Osteoblast (primary cell): ENCODE measurements around the gene TMEM255B. TPM values are rescaled to one million over a fixed set of nuclear protein-coding genes. Genes with fewer than 3 reads are reported as not detected.

Source experiments
- DNase-seq: peaks from one replicate; pipeline ENCODE4 v3.0.0; 2011; ENCODE audit warnings: low spot score, mixed read lengths; ENCODE audit not compliant: insufficient read length; ENCODE audit errors: missing footprints
- H2AFZ ChIP-seq: 2 replicates; pipeline ENCODE4 v1.6.0; 2011; ENCODE audit warnings: mild to moderate bottlenecking, low read length
- H3K27ac ChIP-seq: 2 replicates; pipeline ENCODE4 v1.5.1; 2011; ENCODE audit warnings: mild to moderate bottlenecking, low read depth, low read length, moderate library complexity
- H3K27me3 ChIP-seq: 2 replicates; pipeline ENCODE4 v1.6.0; 2012; ENCODE audit warnings: mild to moderate bottlenecking, control low read depth, inconsistent platforms, low read length, moderate library complexity; ENCODE audit not compliant: insufficient read depth
- H3K36me3 ChIP-seq: 2 replicates; pipeline ENCODE4 v1.5.1; 2011; ENCODE audit warnings: mild to moderate bottlenecking, low read length, control low read depth, moderate library complexity; ENCODE audit not compliant: insufficient read depth
- H3K4me1 ChIP-seq: 2 replicates; pipeline ENCODE4 v1.5.1; 2011; ENCODE audit warnings: mild to moderate bottlenecking, low read length, control low read depth, moderate library complexity; ENCODE audit not compliant: insufficient read depth
- H3K4me2 ChIP-seq: 2 replicates; pipeline ENCODE4 v1.6.0; 2011; ENCODE audit warnings: mild to moderate bottlenecking, low read length; ENCODE audit not compliant: insufficient read depth
- H3K4me3 ChIP-seq: fragments of 200-600 bp; sonication (generic); 3 replicates; pipeline ENCODE4 v1.5.1; 2012; ENCODE audit warnings: mild to moderate bottlenecking, low read length, inconsistent platforms; ENCODE audit not compliant: insufficient read depth
- H3K79me2 ChIP-seq: 2 replicates; pipeline ENCODE4 v1.6.0; 2012; ENCODE audit warnings: mild to moderate bottlenecking, low read length, control low read depth, inconsistent platforms; ENCODE audit not compliant: insufficient read depth
- H3K9me3 ChIP-seq: 2 replicates; pipeline ENCODE4 v1.5.1; 2011; ENCODE audit warnings: low read depth, low read length, control low read depth
- H4K20me1 ChIP-seq: 2 replicates; pipeline ENCODE4 v1.6.0; 2012; ENCODE audit warnings: mild to moderate bottlenecking, low read length, control low read depth; ENCODE audit not compliant: insufficient read depth
- total RNA-seq: library from RNA; depleted of rRNA; stranded (reverse); fragments of >200 nt; gene quantifications from 2 replicates; pipeline ENCODE4 v1.2.3, GENCODE V29; 2012
- TF ChIP-seq, protein P1 (sequence below): IDR thresholded peaks from 2 replicates; pipeline ENCODE4 v1.5.1; 2011; ENCODE audit warnings: mild to moderate bottlenecking, low read depth, low read length, moderate library complexity; ENCODE audit errors: extremely low read depth

TMEM255B gene
- total RNA-seq, 1 donor: 1.8 TPM

DNA sequence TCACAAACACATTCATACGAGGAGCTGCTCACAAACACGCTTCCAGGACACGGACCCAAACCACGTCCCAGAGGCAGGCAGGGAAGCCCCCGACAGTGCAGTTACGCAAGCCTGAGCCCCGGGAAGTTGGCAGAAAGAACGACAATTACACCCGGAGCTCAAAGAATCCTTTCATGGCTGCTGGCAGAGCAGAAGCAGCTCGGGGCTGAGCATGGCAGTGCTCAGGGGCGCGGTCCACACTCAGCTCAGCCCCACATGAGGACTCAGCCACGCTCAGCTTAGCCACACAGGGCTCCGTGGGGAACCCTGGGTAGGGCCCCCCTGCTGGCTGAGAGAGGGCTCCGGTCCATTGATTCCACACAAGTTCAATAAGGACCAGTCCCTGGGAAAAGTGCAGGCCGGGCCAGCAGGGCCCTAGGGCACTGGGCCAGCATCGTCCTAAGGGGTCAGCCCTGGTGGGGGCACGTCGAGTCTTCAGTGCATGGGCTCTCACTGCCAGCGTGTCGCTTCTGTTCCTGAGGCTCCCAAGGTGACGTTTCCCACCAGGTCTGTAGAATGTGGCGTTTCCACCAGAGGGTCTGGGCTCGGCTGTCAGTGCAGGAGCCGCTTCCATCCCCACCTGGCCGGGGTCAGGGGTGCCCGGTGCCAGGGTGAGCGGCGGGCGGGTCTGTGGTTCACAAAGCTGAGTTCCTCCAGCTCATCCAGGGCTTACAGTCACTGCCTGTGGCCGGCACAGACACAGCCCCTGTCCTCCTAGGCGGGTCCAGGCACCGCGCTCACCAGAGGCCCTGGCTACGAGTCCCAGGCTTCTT, 81.7 kb downstream of the TMEM255B start:
- Histone ChIP-seq H3K4me3 (no peak overlapping the region), H4K20me1 (peaks cover 57% of the 10 kb centered on the region), H3K27me3 (no peaks in the 10 kb centered on the region), H3K9me3 (no peaks in the 10 kb centered on the region), H3K4me1 (peaks cover 44% of the 10 kb centered on the region), H3K79me2 (peaks cover 67% of the 10 kb centered on the region), H3K4me2 (no peak overlapping the region), H3K27ac (no peak overlapping the region), H2AFZ (no peak overlapping the region), H3K36me3 (peaks cover 46% of the 10 kb centered on the region)
- TF ChIP-seq, protein P1, sequence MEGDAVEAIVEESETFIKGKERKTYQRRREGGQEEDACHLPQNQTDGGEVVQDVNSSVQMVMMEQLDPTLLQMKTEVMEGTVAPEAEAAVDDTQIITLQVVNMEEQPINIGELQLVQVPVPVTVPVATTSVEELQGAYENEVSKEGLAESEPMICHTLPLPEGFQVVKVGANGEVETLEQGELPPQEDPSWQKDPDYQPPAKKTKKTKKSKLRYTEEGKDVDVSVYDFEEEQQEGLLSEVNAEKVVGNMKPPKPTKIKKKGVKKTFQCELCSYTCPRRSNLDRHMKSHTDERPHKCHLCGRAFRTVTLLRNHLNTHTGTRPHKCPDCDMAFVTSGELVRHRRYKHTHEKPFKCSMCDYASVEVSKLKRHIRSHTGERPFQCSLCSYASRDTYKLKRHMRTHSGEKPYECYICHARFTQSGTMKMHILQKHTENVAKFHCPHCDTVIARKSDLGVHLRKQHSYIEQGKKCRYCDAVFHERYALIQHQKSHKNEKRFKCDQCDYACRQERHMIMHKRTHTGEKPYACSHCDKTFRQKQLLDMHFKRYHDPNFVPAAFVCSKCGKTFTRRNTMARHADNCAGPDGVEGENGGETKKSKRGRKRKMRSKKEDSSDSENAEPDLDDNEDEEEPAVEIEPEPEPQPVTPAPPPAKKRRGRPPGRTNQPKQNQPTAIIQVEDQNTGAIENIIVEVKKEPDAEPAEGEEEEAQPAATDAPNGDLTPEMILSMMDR: no peak
- no peak for DNase-seq

DNA sequence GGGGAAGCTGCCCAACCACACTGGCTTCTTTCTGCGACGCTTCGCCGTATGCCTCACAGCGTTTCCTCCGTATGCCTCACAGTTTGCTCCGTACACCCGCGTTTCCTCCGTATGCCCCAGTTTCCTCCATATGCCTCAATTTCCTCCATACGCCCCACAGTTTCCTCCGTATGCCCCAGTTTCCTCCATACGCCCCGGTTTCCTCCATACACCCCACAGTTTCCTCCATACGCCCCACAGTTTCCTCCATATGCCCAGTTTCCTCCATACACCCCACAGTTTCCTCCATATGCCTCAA, 82.3 kb downstream of the TMEM255B start:
- no peak overlapping the region for H3K4me2 ChIP-seq
- H2AFZ ChIP-seq: no peak overlapping the region
- no peak overlapping the region for H3K4me3 ChIP-seq
- H4K20me1 ChIP-seq: peaks cover 63% of the 10 kb centered on the region
- H3K79me2 ChIP-seq: peaks cover 73% of the 10 kb centered on the region
- H3K27me3 ChIP-seq: no peaks in the 10 kb centered on the region
- peaks cover 51% of the 10 kb centered on the region for H3K36me3 ChIP-seq
- no peaks in the 10 kb centered on the region for H3K9me3 ChIP-seq
- TF ChIP-seq, protein P1: no peak
- DNase-seq: no peak
- peaks cover 47% of the 10 kb centered on the region for H3K4me1 ChIP-seq
- no peak overlapping the region for H3K27ac ChIP-seq

DNA sequence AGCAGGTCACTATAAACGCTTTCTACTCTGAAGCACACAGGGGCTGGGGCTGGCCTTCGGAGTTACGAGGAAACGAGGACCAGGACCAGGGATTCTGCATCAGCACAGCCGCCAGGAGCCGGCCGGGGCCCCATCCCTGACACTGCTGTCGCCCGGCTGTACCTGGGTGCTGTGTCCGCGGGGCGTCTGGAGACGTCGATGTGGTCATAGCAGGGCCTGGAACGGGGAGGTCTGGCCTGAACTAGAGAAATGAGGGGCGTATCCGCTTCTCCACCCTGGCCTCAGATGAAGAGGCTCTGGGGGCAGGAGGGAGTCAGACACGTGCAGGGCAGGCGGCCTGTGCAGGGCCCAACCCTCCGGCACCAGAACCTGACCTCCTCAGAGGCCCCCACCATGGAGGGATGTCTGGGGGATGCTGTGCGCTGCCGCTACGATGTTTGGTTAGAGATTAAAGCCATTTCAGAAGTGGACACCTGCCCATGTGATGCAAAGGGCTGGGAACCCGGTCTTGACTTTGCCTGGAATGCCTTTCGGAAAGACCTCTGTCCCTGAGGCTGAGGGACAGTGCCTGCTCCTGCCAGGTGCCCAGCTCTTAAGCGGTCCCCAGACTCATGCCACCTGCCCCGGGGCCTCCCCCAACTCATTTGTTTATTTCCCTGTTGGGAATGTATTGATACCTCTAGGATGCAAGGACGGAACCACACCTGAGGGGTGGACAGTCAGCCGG, 83.5 kb downstream of the TMEM255B start:
- H3K9me3 ChIP-seq: no peaks in the 10 kb centered on the region
- peaks cover 75% of the 10 kb centered on the region for H4K20me1 ChIP-seq
- TF ChIP-seq, protein P1: no peak
- peaks cover 85% of the 10 kb centered on the region for H3K79me2 ChIP-seq
- no peak overlapping the region for H3K4me2 ChIP-seq
- no peak for DNase-seq
- peaks cover 63% of the 10 kb centered on the region for H3K36me3 ChIP-seq
- no peak overlapping the region for H3K4me3 ChIP-seq
- H3K4me1 ChIP-seq: peaks cover 39% of the 10 kb centered on the region
- no peak overlapping the region for H2AFZ ChIP-seq
- H3K27me3 ChIP-seq: no peaks in the 10 kb centered on the region
- no peak overlapping the region for H3K27ac ChIP-seq

DNA sequence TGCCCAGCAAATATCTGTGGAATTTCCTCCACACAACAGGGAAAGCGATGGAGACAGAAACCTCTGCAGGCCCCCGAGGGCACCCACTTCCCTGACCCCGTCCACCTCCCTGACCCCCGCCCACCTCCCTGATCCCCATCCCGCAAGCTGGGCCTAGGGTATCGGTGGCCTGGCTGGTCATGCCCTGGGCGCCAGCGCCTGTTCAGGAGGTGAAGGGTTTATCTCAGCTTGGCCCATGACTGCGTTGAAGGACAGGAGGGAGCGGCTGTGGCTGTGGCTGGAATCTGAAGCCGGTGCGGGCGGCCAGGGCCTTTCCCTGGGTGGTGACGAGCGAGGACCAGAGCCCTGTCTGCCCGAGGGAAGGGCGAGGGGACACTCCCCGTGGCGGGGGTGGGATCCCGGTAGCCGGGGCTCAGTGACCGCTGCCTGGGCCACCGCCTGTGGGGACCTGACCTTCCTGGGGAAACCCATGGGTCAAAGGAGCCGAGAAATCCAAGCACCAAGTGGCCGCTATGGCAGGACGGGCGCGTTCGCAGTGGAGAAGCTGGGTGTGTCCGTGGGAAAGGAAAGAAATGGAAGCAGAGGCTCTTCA, 84.1 kb downstream of the TMEM255B start:
- no peak for DNase-seq
- Histone ChIP-seq H3K36me3 (peaks cover 70% of the 10 kb centered on the region), H2AFZ (no peak overlapping the region), H3K4me1 (peaks cover 32% of the 10 kb centered on the region), H3K27ac (no peak overlapping the region), H3K9me3 (no peaks in the 10 kb centered on the region), H3K4me3 (no peak overlapping the region), H3K4me2 (no peak overlapping the region), H4K20me1 (peaks cover 79% of the 10 kb centered on the region), H3K27me3 (no peaks in the 10 kb centered on the region), H3K79me2 (peaks cover 91% of the 10 kb centered on the region)
- TF ChIP-seq, protein P1: no peak
